Adrenal gland (tissue), 5 donors: Measurements from ENCODE around the gene CFAP99.

Experiments
- POLR2A ChIP-seq, 2 donors: fragments of 450-650 bp; IDR thresholded peaks; one replicate each; pipeline ENCODE4 v1.6.1; 2017; ENCODE audit warnings: antibody characterized with exemption in 2 of 2, mild to moderate bottlenecking in 2 of 2, moderate library complexity in 1 of 2
- TF ChIP-seq, protein P1 (sequence below), 6 experiments: fragments of 450-650 bp in 4 of 6; fragments of 200-600 bp in 2 of 6; sonication (generic) in 1 of 6; IDR thresholded peaks; 1 replicate in 5 of 6; 2 replicates in 1 of 6; pipeline versions ENCODE4 v1.5.1 to v1.8.0; 2016 to 2021; ENCODE audit warnings: antibody characterized with exemption in 6 of 6, mild to moderate bottlenecking in 2 of 6, moderate library complexity in 1 of 6
- donor health status: DM: no; HTN: no; CAD: no.

DNA sequence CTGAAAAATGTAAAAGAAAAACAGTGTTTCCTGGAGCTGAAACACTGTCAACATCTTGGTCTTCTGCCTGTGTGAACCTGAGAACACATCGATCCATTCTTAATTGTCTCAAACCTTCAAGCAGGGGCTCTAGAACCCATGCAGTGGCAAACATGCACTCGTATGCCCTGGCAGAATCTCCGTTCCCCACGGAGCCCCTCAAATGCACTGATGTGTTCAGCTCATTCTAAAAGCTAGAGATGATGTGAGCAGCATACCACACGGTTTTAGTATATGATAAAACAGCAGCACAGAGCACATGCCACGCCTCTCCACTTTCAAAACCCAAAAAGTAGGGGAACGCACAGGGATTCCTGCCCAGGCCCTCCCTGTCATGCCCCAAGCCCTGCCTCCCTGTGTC lies 45.2 kb upstream of the CFAP99 start:
- TF ChIP-seq, protein P1, sequence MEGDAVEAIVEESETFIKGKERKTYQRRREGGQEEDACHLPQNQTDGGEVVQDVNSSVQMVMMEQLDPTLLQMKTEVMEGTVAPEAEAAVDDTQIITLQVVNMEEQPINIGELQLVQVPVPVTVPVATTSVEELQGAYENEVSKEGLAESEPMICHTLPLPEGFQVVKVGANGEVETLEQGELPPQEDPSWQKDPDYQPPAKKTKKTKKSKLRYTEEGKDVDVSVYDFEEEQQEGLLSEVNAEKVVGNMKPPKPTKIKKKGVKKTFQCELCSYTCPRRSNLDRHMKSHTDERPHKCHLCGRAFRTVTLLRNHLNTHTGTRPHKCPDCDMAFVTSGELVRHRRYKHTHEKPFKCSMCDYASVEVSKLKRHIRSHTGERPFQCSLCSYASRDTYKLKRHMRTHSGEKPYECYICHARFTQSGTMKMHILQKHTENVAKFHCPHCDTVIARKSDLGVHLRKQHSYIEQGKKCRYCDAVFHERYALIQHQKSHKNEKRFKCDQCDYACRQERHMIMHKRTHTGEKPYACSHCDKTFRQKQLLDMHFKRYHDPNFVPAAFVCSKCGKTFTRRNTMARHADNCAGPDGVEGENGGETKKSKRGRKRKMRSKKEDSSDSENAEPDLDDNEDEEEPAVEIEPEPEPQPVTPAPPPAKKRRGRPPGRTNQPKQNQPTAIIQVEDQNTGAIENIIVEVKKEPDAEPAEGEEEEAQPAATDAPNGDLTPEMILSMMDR (IDR thresholded peaks at IDR 0.05): no peak
- no peak for TF ChIP-seq POLR2A (IDR thresholded peaks at IDR 0.05)
